Measurements from ENCODE around the gene TSPAN4. TPM values are rescaled to one million over a fixed set of nuclear protein-coding genes. Genes with fewer than 3 reads are reported as not detected.

The TSPAN4 gene
- total and polyA plus RNA-seq, 9 of the 15 experiments (the other 6 are each of a cell fraction or from before 2014, with no cell fraction given): 0.07 to 31.0 (median 15.7) TPM

- TF ChIP-seq ARID4B (CRISPR knock-in tag; IDR thresholded peaks at IDR 0.05) (peak; percentile 38; the same call in 1 of the 2 replicates), ZFX (CRISPR knock-in tag; IDR thresholded peaks at IDR 0.05) (peak; percentile 73), FOS (IDR thresholded peaks at IDR 0.05; ENCODE audit: extremely low read depth, insufficient read length) (no peak), MTF1 (CRISPR knock-in tag; IDR thresholded peaks at IDR 0.05; ENCODE audit: borderline replicate concordance) (no peak), E2F6 (IDR thresholded peaks at IDR 0.05; ENCODE audit: borderline replicate concordance in 1 of 2, extremely low read depth in 1 of 2, insufficient read depth in 1 of 2, insufficient read length in 1 of 2, low read depth in 1 of 2, low read length in 1 of 2, poor library complexity in 1 of 2, severe bottlenecking in 1 of 2) (peak in 1 of 2 experiments; percentile 76), GABPB1 (CRISPR knock-in tag; IDR thresholded peaks at IDR 0.05) (peak; percentile 15; the same call in 1 of the 2 replicates), HNRNPL (IDR thresholded peaks at IDR 0.05; ENCODE audit: low read depth, low read length) (0 out of 2 replicates have a peak, but pooled peaks have one; percentile 26), JUND (IDR thresholded peaks at IDR 0.05; ENCODE audit: borderline replicate concordance, low read depth, low read length) (peak; percentile 73), JUND (tag; IDR thresholded peaks at IDR 0.05; ENCODE audit: borderline replicate concordance, low read depth, low read length) (no peak), ZNF740 (CRISPR knock-in tag; IDR thresholded peaks at IDR 0.05) (peak; percentile 72), ZNF740 (tag; IDR thresholded peaks at IDR 0.05) (peak in 1 of 2 experiments; percentile 15; a peak in 1 of 4 replicates), POLR2G (IDR thresholded peaks at IDR 0.05; ENCODE audit: low read depth, low read length) (peak; percentile 83), SIN3A (IDR thresholded peaks at IDR 0.05; ENCODE audit: borderline replicate concordance in 2 of 2, control insufficient read depth in 1 of 2, low read depth in 2 of 2, low read length in 2 of 2) (peak; percentile 36 to 58; a peak in 2 of 4 replicates), E2F8 (IDR thresholded peaks at IDR 0.05; ENCODE audit: low read depth, partially characterized antibody) (peak; percentile 73)
- TF ChIP-seq, protein P1, sequence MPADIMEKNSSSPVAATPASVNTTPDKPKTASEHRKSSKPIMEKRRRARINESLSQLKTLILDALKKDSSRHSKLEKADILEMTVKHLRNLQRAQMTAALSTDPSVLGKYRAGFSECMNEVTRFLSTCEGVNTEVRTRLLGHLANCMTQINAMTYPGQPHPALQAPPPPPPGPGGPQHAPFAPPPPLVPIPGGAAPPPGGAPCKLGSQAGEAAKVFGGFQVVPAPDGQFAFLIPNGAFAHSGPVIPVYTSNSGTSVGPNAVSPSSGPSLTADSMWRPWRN (IDR thresholded peaks at IDR 0.05; ENCODE audit: low read depth): no peak
These were observed 9.4 kb upstream of the TSPAN4 start (continued) for GRCh38 chr11:833114-833791.

Measured in K562 (cell line).